Mesendoderm (in vitro differentiated cells): Measurements from ENCODE around the gene DMRT2. TPM values are rescaled to one million over a fixed set of nuclear protein-coding genes. Genes with fewer than 3 reads are reported as not detected.

Source experiments
- DNase-seq: peaks from one replicate; pipeline ENCODE4 v3.0.0; 2013
- H2AK5ac ChIP-seq: 2 replicates; pipeline ENCODE4 v1.6.1; 2013; ENCODE audit warnings: low read length, inconsistent platforms
- H2BK120ac ChIP-seq: 2 replicates; pipeline ENCODE4 v1.6.1; 2013; ENCODE audit warnings: low read depth, mild to moderate bottlenecking, low read length, moderate library complexity, mixed read lengths
- H2BK15ac ChIP-seq: replicated peaks from 2 replicates; pipeline ENCODE4 v1.6.1; 2013; ENCODE audit warnings: low read depth, mild to moderate bottlenecking, moderate library complexity
- H2BK5ac ChIP-seq: 2 replicates; pipeline ENCODE4 v1.6.1; 2013; ENCODE audit warnings: low read length, inconsistent platforms
- H3K18ac ChIP-seq: 2 replicates; pipeline ENCODE4 v1.6.1; 2013; ENCODE audit warnings: mild to moderate bottlenecking, low read length, mixed read lengths
- H3K23ac ChIP-seq: one replicate; pipeline ENCODE4 v1.6.1; 2013; ENCODE audit warnings: low read length
- H3K27ac ChIP-seq: 2 replicates; pipeline ENCODE4 v1.5.1; 2013; ENCODE audit warnings: low read depth, mild to moderate bottlenecking, inconsistent platforms, low read length, moderate library complexity
- H3K27me3 ChIP-seq: 2 replicates; pipeline ENCODE4 v1.6.1; 2013; ENCODE audit warnings: low read length, control low read depth, mild to moderate bottlenecking, inconsistent platforms; ENCODE audit not compliant: insufficient read depth, poor library complexity
- H3K36me3 ChIP-seq: 2 replicates; pipeline ENCODE4 v1.6.1; 2013; ENCODE audit warnings: low read length, inconsistent platforms; ENCODE audit not compliant: control insufficient read depth, insufficient read depth
- H3K4ac ChIP-seq: one replicate; pipeline ENCODE4 v1.6.1; 2013; ENCODE audit warnings: low read depth, mild to moderate bottlenecking, low read length, moderate library complexity
- H3K4me1 ChIP-seq: 2 replicates; pipeline ENCODE4 v1.6.1; 2013; ENCODE audit warnings: low read depth, low read length, inconsistent platforms; ENCODE audit not compliant: control insufficient read depth
- H3K4me2 ChIP-seq: 2 replicates; pipeline ENCODE4 v1.6.1; 2013; ENCODE audit warnings: low read length
- H3K4me3 ChIP-seq: 2 replicates; pipeline ENCODE4 v1.5.1; 2013; ENCODE audit warnings: mild to moderate bottlenecking, low read length
- H3K56ac ChIP-seq: one replicate; pipeline ENCODE4 v1.6.1; 2013; ENCODE audit warnings: low read length
- H3K79me1 ChIP-seq: 2 replicates; pipeline ENCODE4 v1.6.1; 2013; ENCODE audit warnings: low read length, inconsistent platforms
- H3K79me2 ChIP-seq: 2 replicates; pipeline ENCODE4 v1.6.1; 2013; ENCODE audit warnings: mild to moderate bottlenecking, low read length; ENCODE audit not compliant: control insufficient read depth, insufficient read depth
- H3K9ac ChIP-seq: 2 replicates; pipeline ENCODE4 v1.6.1; 2013; ENCODE audit warnings: low read length, inconsistent platforms
- H4K5ac ChIP-seq: one replicate; pipeline ENCODE4 v1.6.1; 2013; ENCODE audit warnings: low read length
- H4K8ac ChIP-seq: one replicate; pipeline ENCODE4 v1.6.1; 2013; ENCODE audit warnings: low read depth, mild to moderate bottlenecking, control low read depth, low read length, moderate library complexity
- WGBS: extraction: QIAGEN DNeasy Blood & Tissue Kit; methylation state at CpG from one replicate; pipeline ENCODE4 v1.1.7; 2013; ENCODE audit warnings: low lambda C conversion rate, missing lambda C conversion rate; ENCODE audit not compliant: insufficient coverage; ENCODE audit errors: extremely low coverage; 5-methylcytosine and 5-hydroxymethylcytosine counted together
- small RNA-seq: library from polyadenylated mRNA; stranded (forward); fragments of <200 nt; extraction: miRNeasy Mini kit (QIAGEN cat#:217004); gene quantifications from one replicate; pipeline ENCODE3, GENCODE V24; 2013; ENCODE audit not compliant: insufficient read depth

Gene DMRT2

DNA sequence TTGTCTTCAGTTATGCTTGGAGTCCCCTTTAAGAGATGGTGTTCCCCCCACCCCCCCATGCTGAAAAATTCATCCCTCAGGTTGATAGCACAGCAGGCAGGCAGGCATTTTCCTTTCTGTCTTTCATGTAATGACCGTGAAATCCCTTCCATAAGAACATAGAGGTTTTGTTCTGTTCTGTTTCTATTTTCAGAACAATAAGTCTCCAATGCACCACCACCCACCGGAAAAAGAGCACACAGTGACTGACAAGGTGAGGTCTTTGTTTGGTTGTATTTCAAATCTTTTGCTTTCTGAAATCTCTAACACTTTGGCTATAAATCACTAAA is 52.4 kb downstream of the DMRT2 start:
- Histone ChIP-seq H3K56ac (no peak overlapping the region), H2BK120ac (no peak overlapping the region), H3K23ac (no peak overlapping the region), H3K4me2 (no peak overlapping the region), H3K4me3 (no peak overlapping the region), H3K4me1 (no peaks in the 10 kb centered on the region), H3K79me2 (no peaks in the 10 kb centered on the region), H3K18ac (no peak overlapping the region), H4K5ac (no peak overlapping the region), H3K79me1 (no peaks in the 10 kb centered on the region), H3K9ac (no peak overlapping the region), H3K4ac (no peak overlapping the region), H3K36me3 (no peaks in the 10 kb centered on the region), H2AK5ac (no peak overlapping the region), H2BK15ac (no peak overlapping the region), H3K27me3 (no peaks in the 10 kb centered on the region), H3K27ac (no peak overlapping the region), H4K8ac (no peak overlapping the region), H2BK5ac (no peak overlapping the region)
- WGBS, result no CpG with 5 or more reads among the region's 2 CpGs
- no peak for DNase-seq

Small RNA genes within 50 kb of the gene (small RNA-seq; reads per million reads assigned to genes)
- gene RNU6-1073P, result not detected
